ENCODE measurements around the gene ARHGAP27. TPM values are rescaled to one million over a fixed set of nuclear protein-coding genes. Genes with fewer than 3 reads are reported as not detected.

ARHGAP27 gene
- total RNA-seq, 1 donor from 2014 or later, result 155 TPM

- peaks cover 42% of the 10 kb centered on the region for H3K36me3 Mint-ChIP-seq (ENCODE audit: low read depth, unreplicated experiment)
- H3K27me3 Mint-ChIP-seq (ENCODE audit: unreplicated experiment), result peaks cover 15% of the 10 kb centered on the region
- H3K4me3 Mint-ChIP-seq (ENCODE audit: unreplicated experiment), result peak overlapping the region; percentile 47
- no peak overlapping the region for H3K27ac Mint-ChIP-seq (ENCODE audit: unreplicated experiment)
- TF ChIP-seq CTCF (IDR thresholded peaks at IDR 0.05; ENCODE audit: unreplicated experiment), result no peak
- peaks cover 31% of the 10 kb centered on the region for H3K4me1 Mint-ChIP-seq (ENCODE audit: unreplicated experiment)
- no peaks in the 10 kb centered on the region for H3K9me3 Mint-ChIP-seq (ENCODE audit: unreplicated experiment)
- DNase-seq (ENCODE audit: low spot score), result no peak
These were observed 27.8 kb downstream of the ARHGAP27 start for GRCh38 chr17:45404870-45405249.

- H3K4me3 Mint-ChIP-seq (ENCODE audit: unreplicated experiment), result no peak overlapping the region
- peaks cover 24% of the 10 kb centered on the region for H3K4me1 Mint-ChIP-seq (ENCODE audit: unreplicated experiment)
- no peaks in the 10 kb centered on the region for H3K9me3 Mint-ChIP-seq (ENCODE audit: unreplicated experiment)
- H3K36me3 Mint-ChIP-seq (ENCODE audit: low read depth, unreplicated experiment), result peaks cover 40% of the 10 kb centered on the region
- H3K27me3 Mint-ChIP-seq (ENCODE audit: unreplicated experiment), result peaks cover 13% of the 10 kb centered on the region
- no peak for TF ChIP-seq CTCF (IDR thresholded peaks at IDR 0.05; ENCODE audit: unreplicated experiment)
- H3K27ac Mint-ChIP-seq (ENCODE audit: unreplicated experiment), result no peak overlapping the region
- no peak for DNase-seq (ENCODE audit: low spot score)
These were observed 28.7 kb downstream of the ARHGAP27 start for GRCh38 chr17:45403906-45404490.

- no peak for TF ChIP-seq CTCF (IDR thresholded peaks at IDR 0.05; ENCODE audit: unreplicated experiment)
- Mint-ChIP-seq H3K4me1 (ENCODE audit: unreplicated experiment) (peaks cover 14% of the 10 kb centered on the region), H3K27me3 (ENCODE audit: unreplicated experiment) (peaks cover 14% of the 10 kb centered on the region), H3K27ac (ENCODE audit: unreplicated experiment) (no peak overlapping the region), H3K9me3 (ENCODE audit: unreplicated experiment) (no peaks in the 10 kb centered on the region), H3K36me3 (ENCODE audit: low read depth, unreplicated experiment) (peaks cover 37% of the 10 kb centered on the region), H3K4me3 (ENCODE audit: unreplicated experiment) (no peak overlapping the region)
- no peak for DNase-seq (ENCODE audit: low spot score)
These were observed 29.8 kb downstream of the ARHGAP27 start for GRCh38 chr17:45402916-45403315.

DNA sequence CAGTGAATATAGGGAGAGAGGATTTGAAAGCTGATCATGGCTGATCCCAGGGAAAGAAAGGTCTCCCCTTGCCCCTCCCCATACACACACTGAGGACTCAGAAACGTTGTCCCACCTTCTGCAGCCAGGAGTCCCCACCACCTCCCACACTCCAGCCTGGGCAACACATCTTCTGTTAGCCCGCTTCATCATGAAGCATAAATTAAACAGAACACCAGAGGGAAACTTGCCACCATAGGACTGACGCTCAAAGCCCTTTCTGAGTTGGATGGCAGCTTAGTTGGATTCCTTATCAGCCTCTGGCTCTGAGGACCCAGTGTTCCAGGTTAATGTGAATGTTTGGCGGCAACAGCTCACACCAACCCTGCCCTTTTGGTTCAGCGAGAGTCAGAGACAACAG is 33.9 kb downstream of the ARHGAP27 start:
- Mint-ChIP-seq H3K4me1 (ENCODE audit: unreplicated experiment) (peaks cover 8% of the 10 kb centered on the region), H3K4me3 (ENCODE audit: unreplicated experiment) (no peak overlapping the region), H3K27me3 (ENCODE audit: unreplicated experiment) (peaks cover 16% of the 10 kb centered on the region), H3K9me3 (ENCODE audit: unreplicated experiment) (no peaks in the 10 kb centered on the region), H3K27ac (ENCODE audit: unreplicated experiment) (no peak overlapping the region), H3K36me3 (ENCODE audit: low read depth, unreplicated experiment) (peaks cover 37% of the 10 kb centered on the region)
- no peak for DNase-seq (ENCODE audit: low spot score)
- no peak for TF ChIP-seq CTCF (IDR thresholded peaks at IDR 0.05; ENCODE audit: unreplicated experiment)

- Mint-ChIP-seq H3K4me3 (ENCODE audit: unreplicated experiment) (no peak overlapping the region), H3K4me1 (ENCODE audit: unreplicated experiment) (peaks cover 8% of the 10 kb centered on the region), H3K27me3 (ENCODE audit: unreplicated experiment) (peaks cover 17% of the 10 kb centered on the region), H3K9me3 (ENCODE audit: unreplicated experiment) (no peaks in the 10 kb centered on the region), H3K27ac (ENCODE audit: unreplicated experiment) (no peak overlapping the region), H3K36me3 (ENCODE audit: low read depth, unreplicated experiment) (peaks cover 40% of the 10 kb centered on the region)
- DNase-seq (ENCODE audit: low spot score), result no peak
- TF ChIP-seq CTCF (IDR thresholded peaks at IDR 0.05; ENCODE audit: unreplicated experiment), result no peak
These were observed 34.9 kb downstream of the ARHGAP27 start for GRCh38 chr17:45397796-45398195.

All from endothelial cell (in vitro differentiated cells).